Stimulated activated CD8-positive, alpha-beta memory T cell treated with anti-CD3 and anti-CD28 coated beads, Interleukin-4, amount 100 ng/mL, for 4 hours (primary cell): ENCODE data around the gene CALML3.

ENCODE experiments used
- DNase-seq, 2 donors: peaks; one replicate each; pipeline ENCODE4 v3.0.0-alpha.2; 2020; ENCODE audit warnings: low read depth in 2 of 2, low spot score in 1 of 2

The CALML3 gene

GRCh38 chr10:5538446-5538845 lies 13.7 kb downstream of the CALML3 start:
- no peak for DNase-seq

GRCh38 chr10:5538892-5539651 lies 14.3 kb downstream of the CALML3 start:
- DNase-seq: no peak

GRCh38 chr10:5540080-5540479 lies 15.3 kb downstream of the CALML3 start:
- no peak for DNase-seq

GRCh38 chr10:5540891-5541290 lies 16.1 kb downstream of the CALML3 start:
- DNase-seq: no peak

- no peak for DNase-seq
Observed at GRCh38 chr10:5542100-5542499, 17.3 kb downstream of the CALML3 start.

GRCh38 chr10:5543623-5544022 lies 18.9 kb downstream of the CALML3 start:
- no peak for DNase-seq

- no peak for DNase-seq
Observed at GRCh38 chr10:5544216-5544805, 19.6 kb downstream of the CALML3 start.

- DNase-seq: no peak
Observed at GRCh38 chr10:5545011-5545410, 20.2 kb downstream of the CALML3 start.

GRCh38 chr10:5545426-5545777 lies 20.6 kb downstream of the CALML3 start:
- no peak for DNase-seq

GRCh38 chr10:5545778-5546710 lies 21.3 kb downstream of the CALML3 start:
- DNase-seq: no peak

- DNase-seq: no peak
Observed at GRCh38 chr10:5546891-5547680, 22.3 kb downstream of the CALML3 start.

GRCh38 chr10:5547681-5547930 lies 22.8 kb downstream of the CALML3 start:
- DNase-seq: no peak

GRCh38 chr10:5547931-5548660 lies 23.3 kb downstream of the CALML3 start:
- no peak for DNase-seq

GRCh38 chr10:5549462-5550249 lies 24.9 kb downstream of the CALML3 start:
- no peak for DNase-seq

GRCh38 chr10:5550250-5550545 lies 25.4 kb downstream of the CALML3 start:
- no peak for DNase-seq

GRCh38 chr10:5550621-5551530 lies 26.1 kb downstream of the CALML3 start:
- DNase-seq: no peak

GRCh38 chr10:5551531-5552375 lies 27.0 kb downstream of the CALML3 start:
- DNase-seq: peak; percentile 30 to 33
